Measurements from ENCODE around the gene HIBCH.

GRCh38 chr2:190267302-190267701 is 52.3 kb downstream of the HIBCH start:
- TF ChIP-seq EZH2 (IDR thresholded peaks at IDR 0.05; ENCODE audit: insufficient read depth, poor library complexity, severe bottlenecking), result no peak
- TF ChIP-seq EZH2phosphoT487 (IDR thresholded peaks at IDR 0.05; ENCODE audit: insufficient read depth, low read depth), result no peak
